GM12878 (cell line): Measurements from ENCODE around the gene DMKN. TPM values are rescaled to one million over a fixed set of nuclear protein-coding genes. Genes with fewer than 3 reads are reported as not detected.

ENCODE experiments used
- ATAC-seq: fragments of 200-7000 bp; cut with Tn5 transposase; 3 replicates; pipeline ENCODE4 v1.9.1; 2020; ENCODE audit warnings: mild to moderate bottlenecking, moderate library complexity
- BruUV-seq: library from RNA; stranded (reverse); fragments of 400-500 nt; replicated peaks from 2 replicates; lab custom pipeline; 2021; lab: Mats Ljungman, UMichigan
- CTCF ChIA-PET: fragments of 300-600 bp; sonication (Branson Sonifier 250); formaldehyde crosslinking; extraction: SDS; loops from one replicate; lab custom pipeline; 2021; ENCODE audit warnings: inconsistent platforms; lab: Yijun Ruan, JAX
- POLR2A ChIA-PET: fragments of 350-600 bp; formaldehyde crosslinking; extraction: SDS; loops from one replicate; lab custom pipeline; 2021; ENCODE audit warnings: inconsistent platforms; lab: Charles Lee
- RAD21 ChIA-PET: fragments of 300-600 bp; sonication (Branson Sonifier 250); formaldehyde crosslinking; loops from one replicate; lab custom pipeline; 2023; ENCODE audit warnings: antibody characterized with exemption; ENCODE audit not compliant: unreplicated experiment; lab: Charles Lee
- SMC1A ChIA-PET: fragments of 300-600 bp; sonication (Branson Sonifier 250); formaldehyde crosslinking; loops from one replicate; lab custom pipeline; 2023; ENCODE audit not compliant: unreplicated experiment, uncharacterized antibody; lab: Charles Lee
- DNase-seq: peaks from one replicate; pipeline ENCODE4 v3.0.0-alpha.2; 2011; ENCODE audit warnings: low read depth, low spot score
- FAIRE-seq: peaks from 3 replicates; lab custom pipeline; 2011; peaks lifted over from hg19 to GRCh38; lab: Jason Lieb, UNC
- H2AFZ ChIP-seq: 2 replicates; pipeline ENCODE4 v1.6.0; 2011; ENCODE audit warnings: low read depth, low read length, control low read depth; ENCODE audit not compliant: control insufficient read depth
- H3K27ac ChIP-seq: 2 replicates; pipeline ENCODE4 v1.5.1; 2011; ENCODE audit warnings: control low read depth; ENCODE audit not compliant: control insufficient read depth, insufficient read depth
- H3K27me3 ChIP-seq, 2 experiments: replicated peaks in 1 of 2; 2 replicates each; pipeline versions ENCODE4 v1.6.0 to v1.6.1; 2011; ENCODE audit warnings: low read length in 1 of 2; ENCODE audit not compliant: control insufficient read depth in 2 of 2, insufficient read depth in 2 of 2
- H3K36me3 ChIP-seq, 2 experiments: 2 replicates each; pipeline ENCODE4 v1.5.1; 2011; ENCODE audit warnings: low read length in 1 of 2; ENCODE audit not compliant: control insufficient read depth in 2 of 2, insufficient read depth in 2 of 2
- H3K4me1 ChIP-seq: 2 replicates; pipeline ENCODE4 v1.6.1; 2011; ENCODE audit warnings: mild to moderate bottlenecking, low read length, moderate library complexity, mixed read lengths; ENCODE audit not compliant: control insufficient read depth, insufficient read depth
- H3K4me2 ChIP-seq: 2 replicates; pipeline ENCODE4 v1.6.0; 2011; ENCODE audit warnings: control low read depth; ENCODE audit not compliant: control insufficient read depth, insufficient read depth
- H3K4me3 ChIP-seq: fragments of 200-600 bp; sonication (generic); 2 replicates; pipeline ENCODE4 v1.5.1; 2016
- H3K79me2 ChIP-seq: 2 replicates; pipeline ENCODE4 v1.6.0; 2011; ENCODE audit warnings: low read length; ENCODE audit not compliant: control insufficient read depth, insufficient read depth
- H3K9ac ChIP-seq: 2 replicates; pipeline ENCODE4 v1.8.0; 2011; ENCODE audit warnings: low read length, control low read depth, mixed read lengths; ENCODE audit not compliant: control insufficient read depth, insufficient read depth
- H3K9me3 ChIP-seq: replicated peaks from 3 replicates; pipeline ENCODE4 v1.5.1; 2011; ENCODE audit warnings: mild to moderate bottlenecking, low read length; ENCODE audit not compliant: control insufficient read depth, insufficient read depth
- H4K20me1 ChIP-seq: 2 replicates; pipeline ENCODE4 v1.6.0; 2011; ENCODE audit not compliant: control insufficient read depth, insufficient read depth
- ASH2L ChIP-seq: fragments of 300-600, 200-600 bp; sonication (generic); IDR thresholded peaks from 2 replicates; pipeline ENCODE4 v1.6.1; 2017; ENCODE audit warnings: low read depth, mild to moderate bottlenecking, borderline replicate concordance
- BCL11A ChIP-seq: IDR thresholded peaks from 2 replicates; pipeline ENCODE4 v1.6.1; 2011; ENCODE audit warnings: low read depth, low read length
- BHLHE40 ChIP-seq, 2 experiments: fragments of 450-650 bp in 1 of 2; IDR thresholded peaks; 2 replicates each; pipeline ENCODE4 v1.6.1; 2011 to 2017; ENCODE audit warnings: low read depth in 2 of 2, borderline replicate concordance in 1 of 2, improper control_type of control experiment in 1 of 2, low read length in 1 of 2, mild to moderate bottlenecking in 1 of 2
- BRCA1 ChIP-seq: IDR thresholded peaks from 2 replicates; pipeline ENCODE4 v1.6.1; 2011; ENCODE audit warnings: low read depth, low read length, improper control_type of control experiment
- CHD2 ChIP-seq: IDR thresholded peaks from 2 replicates; pipeline ENCODE4 v1.6.1; 2011; ENCODE audit warnings: low read depth, low read length, improper control_type of control experiment, borderline replicate concordance
- EP300 ChIP-seq, 2 experiments: fragments of 150-350 bp in 1 of 2; IDR thresholded peaks; 2 replicates each; pipeline ENCODE4 v1.6.1; 2011 to 2012; ENCODE audit warnings: low read depth in 2 of 2, low read length in 2 of 2, borderline replicate concordance in 1 of 2, improper control_type of control experiment in 1 of 2, inconsistent platforms in 1 of 2; ENCODE audit not compliant: control insufficient read depth in 1 of 2
- ESRRA ChIP-seq: IDR thresholded peaks from 2 replicates; pipeline ENCODE4 v1.6.1; 2012; ENCODE audit warnings: mild to moderate bottlenecking, low read length, improper control_type of control experiment
- GATAD2B ChIP-seq: fragments of 450-650 bp; conservative IDR thresholded peaks from 2 replicates; pipeline ENCODE4 v1.6.1; 2017; ENCODE audit warnings: low read depth, mild to moderate bottlenecking, moderate library complexity
- HDAC2 ChIP-seq: fragments of 200-600 bp; sonication (generic); IDR thresholded peaks from 2 replicates; pipeline ENCODE4 v1.6.1; 2017
- IKZF1 ChIP-seq: fragments of 450-650 bp; conservative IDR thresholded peaks from 2 replicates; pipeline ENCODE4 v1.6.1; 2017; ENCODE audit warnings: antibody characterized with exemption, mild to moderate bottlenecking
- IRF3 ChIP-seq: fragments of 450-650 bp; IDR thresholded peaks from 2 replicates; pipeline ENCODE4 v1.6.1; 2014; ENCODE audit warnings: mild to moderate bottlenecking
- KDM1A ChIP-seq: fragments of 200-600 bp; sonication (generic); IDR thresholded peaks from 2 replicates; pipeline ENCODE4 v1.6.1; 2016; ENCODE audit warnings: borderline replicate concordance
- KLF5 ChIP-seq: fragments of 450-650 bp; IDR thresholded peaks from 2 replicates; pipeline ENCODE4 v1.6.1; 2014; ENCODE audit warnings: mild to moderate bottlenecking; ENCODE audit not compliant: partially characterized antibody
- NFXL1 ChIP-seq: fragments of 450-650 bp; IDR thresholded peaks from 2 replicates; pipeline ENCODE4 v1.6.1; 2017; ENCODE audit warnings: antibody characterized with exemption, mild to moderate bottlenecking, borderline replicate concordance
- PBX3 ChIP-seq: IDR thresholded peaks from 2 replicates; pipeline ENCODE4 v1.6.1; 2011; ENCODE audit warnings: mild to moderate bottlenecking, low read depth, low read length, moderate library complexity; ENCODE audit not compliant: insufficient replicate concordance
- POLR2AphosphoS2 ChIP-seq: IDR thresholded peaks from 2 replicates; pipeline ENCODE4 v1.6.1; 2011; ENCODE audit warnings: low read depth, mild to moderate bottlenecking, low read length, improper control_type of control experiment, moderate library complexity
- SIN3A ChIP-seq: IDR thresholded peaks from 2 replicates; pipeline ENCODE4 v1.6.1; 2012; ENCODE audit warnings: low read depth, low read length, improper control_type of control experiment
- SKIL ChIP-seq: fragments of 450-650 bp; IDR thresholded peaks from 2 replicates; pipeline ENCODE4 v1.6.1; 2017; ENCODE audit warnings: mild to moderate bottlenecking, low read depth, inconsistent platforms; ENCODE audit not compliant: poor library complexity, severe bottlenecking
- TAF1 ChIP-seq: IDR thresholded peaks from 2 replicates; pipeline ENCODE4 v1.6.1; 2011; ENCODE audit warnings: mild to moderate bottlenecking, low read depth, low read length, borderline replicate concordance
- ZBED1 ChIP-seq: IDR thresholded peaks from 2 replicates; pipeline ENCODE4 v1.6.1; 2016; ENCODE audit warnings: borderline replicate concordance
- WGBS: methylation state at CpG from one replicate; pipeline ENCODE4 v1.1.6; 2016; ENCODE audit warnings: low lambda C conversion rate; ENCODE audit not compliant: insufficient replicate concordance, insufficient coverage; ENCODE audit errors: missing lambda C conversion rate; 5-methylcytosine and 5-hydroxymethylcytosine counted together
- in situ Hi-C: fragments of 300-500 bp; cut with MboI; formaldehyde crosslinking; loops from 9 replicates; pipeline ENCODE4 v1.14.3; 2018; ENCODE audit warnings: mixed read lengths
- intact Hi-C: fragments of 100-400 bp; cut with micrococcal nuclease; formaldehyde crosslinking; loops from one replicate; pipeline ENCODE4 v1.14.2; 2022; ENCODE audit not compliant: unreplicated experiment
- polyA plus RNA-seq, 11 experiments: library from polyadenylated mRNA; depleted of rRNA in 4 of 11; unstranded in 6 of 11; stranded (reverse) in 5 of 11; fragments of >200 nt; fragmentation: Nextera tagmentation in 4 of 11; fragmentation: Illumina TruSeq in 1 of 11; extraction: Ambion mirVana in 4 of 11; extraction: Trizol in 1 of 11; gene quantifications; 1 replicate in 1 of 11; 2 replicates in 10 of 11; pipeline versions ENCODE4 v1.2.1 to v1.2.3, GENCODE V29; 2011 to 2016; ENCODE audit warnings: inconsistent platforms in 2 of 11, missing spikeins in 2 of 11, low read depth in 1 of 11
- total RNA-seq, 4 experiments: library from RNA; depleted of rRNA in 3 of 4; stranded (reverse); fragments of >200 nt in 3 of 4; fragmentation: Illumina TruSeq in 1 of 4; extraction: Trizol in 1 of 4; gene quantifications; 2 replicates each; pipeline versions ENCODE4 v1.2.1 to v1.2.3, GENCODE V29; 2013 to 2021

The DMKN gene
- total and polyA plus RNA-seq, 10 of the 15 experiments (the other 5 are each of a cell fraction or from before 2014, with no cell fraction given): 36.4 to 114 (median 58.6) TPM

GRCh38 chr19:35468637-35469036, 44.8 kb downstream of the DMKN start:
- FAIRE-seq (peak; percentile 75), DNase-seq (peak; percentile 82), ATAC-seq (peak; percentile 100)
- RAD21 ChIA-PET: interaction anchor here (0.6 to 8.3 kb wide), 27 partner anchors 10 to 232 kb away, joined by 3 to 143 read pairs (median 5); partner anchors contain the start of genes FFAR1 and FFAR3
- in situ Hi-C loops: loop anchor here (5.0 kb wide), 2 partner anchors 121 to 196 kb away; partner anchors contain the start of gene FFAR1
- BruUV-seq: no TSS peak
- Histone ChIP-seq H3K27me3 (no peaks in the 10 kb centered on the region), H3K79me2 (no peaks in the 10 kb centered on the region), H3K4me2 (no peak overlapping the region), H3K4me3 (no peak overlapping the region), H3K27ac (0 out of 2 replicates have a peak overlapping the region, but pooled peaks have one; percentile 6), H3K4me1 (peaks cover 9% of the 10 kb centered on the region), H3K9me3 (no peaks in the 10 kb centered on the region), H4K20me1 (no peaks in the 10 kb centered on the region), H3K36me3 (no peaks in the 10 kb centered on the region), H2AFZ (no peak overlapping the region), H3K9ac (no peak overlapping the region)
- POLR2A ChIA-PET: interaction anchor here (0.8 to 5.9 kb wide), 14 partner anchors 11 to 138 kb away, joined by 3 to 35 read pairs (median 4); partner anchors contain the start of gene FFAR1
- intact Hi-C loops: loop anchor here (1.0 to 2.0 kb wide), 4 partner anchors 26 to 199 kb away; no protein-coding TSS in a partner anchor
- SMC1A ChIA-PET: interaction anchor here (0.7 to 6.8 kb wide), 28 partner anchors 9 to 194 kb away, joined by 3 to 134 read pairs (median 6); partner anchors contain the start of gene FFAR3
- 2% methylated on average over 2 of the region's 2 CpGs for WGBS
- CTCF ChIA-PET: interaction anchor here (0.6 to 7.2 kb wide), 44 partner anchors 9 to 327 kb away, joined by 3 to 168 read pairs (median 5); partner anchors contain the start of gene FFAR1
- TF ChIP-seq BCL11A: peak; percentile 64
- TF ChIP-seq SKIL: peak; percentile 62
- peak; percentile 51; the same call in 1 of the 2 replicates for TF ChIP-seq CHD2
- no peak for TF ChIP-seq HDAC2
- no peak for TF ChIP-seq POLR2AphosphoS2
- TF ChIP-seq KLF5: peak; percentile 49
- no peak for TF ChIP-seq ASH2L
- peak; percentile 53; the same call in 1 of the 2 replicates for TF ChIP-seq ZBED1
- TF ChIP-seq SIN3A: no peak
- TF ChIP-seq NFXL1: no peak
- peak; percentile 94 for TF ChIP-seq GATAD2B
- no peak for TF ChIP-seq PBX3
- TF ChIP-seq IKZF1: peak; percentile 98
- no peak for TF ChIP-seq TAF1
- peak in 1 of 2 experiments; percentile 65; a peak in 2 of 4 replicates for TF ChIP-seq EP300 (IDR thresholded peaks at IDR 0.05; ENCODE audit: borderline replicate concordance in 1 of 2, control insufficient read depth in 1 of 2, low read depth in 2 of 2, low read length in 2 of 2)
- no peak for TF ChIP-seq ESRRA
- TF ChIP-seq KDM1A: no peak
- TF ChIP-seq IRF3: no peak
- TF ChIP-seq BRCA1: no peak
- TF ChIP-seq BHLHE40 (IDR thresholded peaks at IDR 0.05; ENCODE audit: borderline replicate concordance in 1 of 2, low read depth in 2 of 2, low read length in 1 of 2): peak; percentile 48 to 57; a peak in 2 of 4 replicates
